ENCODE results near the gene CPNE9.

Gene CPNE9

DNA sequence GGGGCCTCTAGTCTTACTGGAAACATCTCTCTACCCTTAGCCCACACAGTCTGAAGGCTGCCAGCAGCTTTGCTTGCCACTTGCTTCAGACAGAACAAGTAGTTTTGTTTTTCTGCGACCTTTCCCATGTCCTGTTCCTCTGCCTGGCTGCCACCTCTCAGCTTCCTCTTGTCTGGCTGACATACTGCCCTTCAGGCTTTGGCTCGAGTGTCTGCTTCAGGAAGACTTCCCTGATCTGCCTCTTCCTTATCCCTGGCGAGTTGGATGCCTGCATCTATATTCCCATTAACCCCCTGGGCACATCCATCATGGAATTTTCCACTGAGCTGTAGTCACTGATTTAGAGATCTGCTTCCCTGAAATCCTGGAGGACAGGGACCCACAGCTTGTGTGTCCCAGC, 25.1 kb upstream of the CPNE9 start:
- no peaks in the 10 kb centered on the region for H3K27me3 ChIP-seq (ENCODE audit: control insufficient read depth, insufficient read depth, low read length)
- H3K4me1 ChIP-seq (ENCODE audit: control insufficient read depth, insufficient read depth, low read length): no peaks in the 10 kb centered on the region
- no peak overlapping the region for H3K4me3 ChIP-seq (ENCODE audit: low read depth, low read length)
- peaks cover 42% of the 10 kb centered on the region for H3K36me3 ChIP-seq (ENCODE audit: control insufficient read depth, insufficient read depth, low read length)
- no peaks in the 10 kb centered on the region for H3K9me3 ChIP-seq (ENCODE audit: control insufficient read depth, insufficient read depth, low read length)
- H3K9ac ChIP-seq (ENCODE audit: low read depth, low read length): no peak overlapping the region

DNA sequence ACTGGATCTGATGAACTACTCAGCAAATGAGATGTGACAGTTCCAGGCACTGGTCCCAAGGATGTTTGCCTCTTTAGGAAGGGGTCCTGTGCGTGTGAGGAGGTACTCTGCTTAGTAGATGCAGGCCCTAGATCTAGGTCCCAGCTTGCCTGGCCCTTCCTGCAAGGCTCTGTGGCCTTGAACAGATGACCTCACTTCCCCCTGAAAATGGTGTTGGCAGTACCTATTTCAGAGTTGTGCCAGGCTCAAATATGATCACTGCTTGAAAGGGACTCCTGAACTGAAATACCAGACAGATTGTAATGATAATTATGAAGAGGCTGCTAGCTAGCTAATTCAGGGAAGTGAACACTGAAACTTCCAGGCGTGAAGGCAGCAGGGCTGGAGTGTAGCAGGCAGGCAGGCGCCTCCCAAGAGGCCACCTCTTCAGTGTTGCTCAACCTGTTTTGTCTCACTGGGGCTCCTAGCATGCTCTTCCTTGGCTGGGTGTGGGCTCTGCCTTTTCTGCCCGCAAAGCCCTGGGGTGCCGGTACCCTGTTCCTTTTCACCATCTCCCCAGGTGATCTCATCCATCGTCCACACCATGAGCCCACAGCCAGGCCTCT, 24.1 kb upstream of the CPNE9 start:
- Histone ChIP-seq H3K36me3 (ENCODE audit: control insufficient read depth, insufficient read depth, low read length) (peaks cover 38% of the 10 kb centered on the region), H3K27me3 (ENCODE audit: control insufficient read depth, insufficient read depth, low read length) (no peaks in the 10 kb centered on the region), H3K4me1 (ENCODE audit: control insufficient read depth, insufficient read depth, low read length) (no peaks in the 10 kb centered on the region), H3K9me3 (ENCODE audit: control insufficient read depth, insufficient read depth, low read length) (no peaks in the 10 kb centered on the region), H3K9ac (ENCODE audit: low read depth, low read length) (no peak overlapping the region), H3K4me3 (ENCODE audit: low read depth, low read length) (no peak overlapping the region)

- Histone ChIP-seq H3K4me3 (ENCODE audit: low read depth, low read length) (no peak overlapping the region), H3K9me3 (ENCODE audit: control insufficient read depth, insufficient read depth, low read length) (no peaks in the 10 kb centered on the region), H3K9ac (ENCODE audit: low read depth, low read length) (peak overlapping the region; percentile 47), H3K27me3 (ENCODE audit: control insufficient read depth, insufficient read depth, low read length) (no peaks in the 10 kb centered on the region), H3K4me1 (ENCODE audit: control insufficient read depth, insufficient read depth, low read length) (no peaks in the 10 kb centered on the region), H3K36me3 (ENCODE audit: control insufficient read depth, insufficient read depth, low read length) (peaks cover 44% of the 10 kb centered on the region)
Measured at GRCh38 chr3:9681011-9681722, 22.5 kb upstream of the CPNE9 start.

DNA sequence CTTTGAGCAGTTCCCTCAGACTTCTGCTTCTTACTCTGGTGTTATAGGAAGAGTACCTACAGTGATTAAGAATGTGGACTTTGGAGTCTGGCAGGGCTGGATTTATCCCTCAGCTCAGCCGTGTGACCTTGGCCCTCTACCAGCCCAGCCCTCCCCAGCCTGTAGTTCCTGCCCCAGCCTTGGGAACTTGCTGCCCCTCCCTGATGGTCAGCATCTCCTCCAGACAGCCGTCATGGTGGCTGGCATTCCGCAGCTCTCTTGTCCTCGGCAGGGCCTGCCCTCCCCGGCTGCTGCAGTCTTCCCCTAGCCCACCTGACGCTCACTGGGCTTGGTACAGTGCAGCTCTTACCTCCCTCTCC, 21.9 kb upstream of the CPNE9 start:
- Histone ChIP-seq H3K9me3 (ENCODE audit: control insufficient read depth, insufficient read depth, low read length) (no peaks in the 10 kb centered on the region), H3K36me3 (ENCODE audit: control insufficient read depth, insufficient read depth, low read length) (peaks cover 47% of the 10 kb centered on the region), H3K27me3 (ENCODE audit: control insufficient read depth, insufficient read depth, low read length) (no peaks in the 10 kb centered on the region), H3K4me1 (ENCODE audit: control insufficient read depth, insufficient read depth, low read length) (no peaks in the 10 kb centered on the region), H3K4me3 (ENCODE audit: low read depth, low read length) (no peak overlapping the region), H3K9ac (ENCODE audit: low read depth, low read length) (peak overlapping the region; percentile 47)

DNA sequence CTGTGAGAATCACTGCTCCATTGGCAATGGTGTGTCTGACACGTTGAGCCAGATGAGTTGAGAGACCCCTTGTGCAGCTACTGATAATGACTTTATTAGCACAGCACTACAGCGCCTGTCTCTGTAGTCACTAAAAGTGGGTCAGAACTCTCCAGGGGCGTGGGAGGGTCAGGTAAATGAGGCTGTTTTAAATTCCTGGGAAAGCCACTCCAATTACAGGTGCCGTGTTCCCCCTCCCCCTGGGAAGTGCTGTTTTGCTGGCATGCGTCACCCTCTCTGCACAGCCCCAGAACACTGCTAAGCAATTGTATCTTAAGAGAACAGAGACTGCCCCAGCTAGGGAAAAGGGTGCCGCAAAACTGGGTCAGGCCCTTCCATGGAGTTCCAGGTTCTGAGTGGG, 21.5 kb upstream of the CPNE9 start:
- Histone ChIP-seq H3K4me3 (ENCODE audit: low read depth, low read length) (no peak overlapping the region), H3K27me3 (ENCODE audit: control insufficient read depth, insufficient read depth, low read length) (no peaks in the 10 kb centered on the region), H3K9me3 (ENCODE audit: control insufficient read depth, insufficient read depth, low read length) (no peaks in the 10 kb centered on the region), H3K4me1 (ENCODE audit: control insufficient read depth, insufficient read depth, low read length) (no peaks in the 10 kb centered on the region), H3K9ac (ENCODE audit: low read depth, low read length) (no peak overlapping the region), H3K36me3 (ENCODE audit: control insufficient read depth, insufficient read depth, low read length) (peaks cover 49% of the 10 kb centered on the region)

DNA sequence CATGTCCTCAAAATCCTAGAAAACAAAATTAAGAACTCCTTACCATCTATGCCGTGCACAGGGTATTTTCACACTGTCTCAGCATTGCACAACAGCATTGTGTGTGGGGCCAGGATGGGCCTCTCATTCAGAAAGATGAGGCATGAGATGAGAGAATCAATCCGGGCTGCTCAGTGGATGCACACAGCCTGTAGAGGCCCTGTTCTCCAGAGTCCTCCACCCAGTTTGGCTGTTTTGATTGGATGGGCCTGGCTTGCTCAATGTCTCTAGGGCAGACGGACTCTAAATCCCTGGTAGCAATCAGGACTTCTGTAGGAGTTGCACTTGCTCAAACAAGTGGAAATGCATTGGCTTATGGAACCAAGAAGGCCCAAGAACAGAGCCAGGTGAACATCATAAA, 20.2 kb upstream of the CPNE9 start:
- Histone ChIP-seq H3K9ac (ENCODE audit: low read depth, low read length) (no peak overlapping the region), H3K27me3 (ENCODE audit: control insufficient read depth, insufficient read depth, low read length) (no peaks in the 10 kb centered on the region), H3K36me3 (ENCODE audit: control insufficient read depth, insufficient read depth, low read length) (peaks cover 44% of the 10 kb centered on the region), H3K4me3 (ENCODE audit: low read depth, low read length) (no peak overlapping the region), H3K9me3 (ENCODE audit: control insufficient read depth, insufficient read depth, low read length) (no peaks in the 10 kb centered on the region), H3K4me1 (ENCODE audit: control insufficient read depth, insufficient read depth, low read length) (no peaks in the 10 kb centered on the region)

- Histone ChIP-seq H3K9me3 (ENCODE audit: control insufficient read depth, insufficient read depth, low read length) (no peaks in the 10 kb centered on the region), H3K36me3 (ENCODE audit: control insufficient read depth, insufficient read depth, low read length) (peaks cover 39% of the 10 kb centered on the region), H3K4me3 (ENCODE audit: low read depth, low read length) (no peak overlapping the region), H3K9ac (ENCODE audit: low read depth, low read length) (no peak overlapping the region), H3K4me1 (ENCODE audit: control insufficient read depth, insufficient read depth, low read length) (no peaks in the 10 kb centered on the region), H3K27me3 (ENCODE audit: control insufficient read depth, insufficient read depth, low read length) (no peaks in the 10 kb centered on the region)
Measured at GRCh38 chr3:9685216-9686049, 18.2 kb upstream of the CPNE9 start.

- H3K9me3 ChIP-seq (ENCODE audit: control insufficient read depth, insufficient read depth, low read length): no peaks in the 10 kb centered on the region
- H3K4me3 ChIP-seq (ENCODE audit: low read depth, low read length): no peak overlapping the region
- H3K27me3 ChIP-seq (ENCODE audit: control insufficient read depth, insufficient read depth, low read length): no peaks in the 10 kb centered on the region
- no peaks in the 10 kb centered on the region for H3K4me1 ChIP-seq (ENCODE audit: control insufficient read depth, insufficient read depth, low read length)
- no peak overlapping the region for H3K9ac ChIP-seq (ENCODE audit: low read depth, low read length)
- peaks cover 44% of the 10 kb centered on the region for H3K36me3 ChIP-seq (ENCODE audit: control insufficient read depth, insufficient read depth, low read length)
Measured at GRCh38 chr3:9686050-9686550, 17.5 kb upstream of the CPNE9 start.

DNA sequence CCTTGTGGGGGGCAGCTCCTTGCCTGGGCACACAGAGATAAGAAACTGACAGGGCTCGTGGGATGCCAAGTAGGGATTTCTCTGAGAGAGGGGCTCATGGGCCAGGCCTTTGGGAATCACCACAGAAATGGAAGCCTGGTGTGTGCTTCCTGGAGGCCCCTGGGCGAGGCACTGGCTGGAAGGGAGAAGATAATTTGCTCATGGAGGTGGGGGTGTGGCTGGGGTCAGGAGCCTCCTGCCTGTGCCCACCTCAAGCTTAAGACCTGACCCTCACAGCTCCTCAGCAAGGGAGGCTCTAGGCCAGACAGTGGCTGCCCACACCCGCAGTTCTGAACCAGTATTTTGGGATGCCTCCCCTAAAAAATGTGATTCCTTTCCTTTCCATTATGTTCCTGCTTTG, 16.9 kb upstream of the CPNE9 start:
- Histone ChIP-seq H3K4me3 (ENCODE audit: low read depth, low read length) (no peak overlapping the region), H3K9ac (ENCODE audit: low read depth, low read length) (no peak overlapping the region), H3K36me3 (ENCODE audit: control insufficient read depth, insufficient read depth, low read length) (peaks cover 45% of the 10 kb centered on the region), H3K27me3 (ENCODE audit: control insufficient read depth, insufficient read depth, low read length) (no peaks in the 10 kb centered on the region), H3K4me1 (ENCODE audit: control insufficient read depth, insufficient read depth, low read length) (no peaks in the 10 kb centered on the region), H3K9me3 (ENCODE audit: control insufficient read depth, insufficient read depth, low read length) (no peaks in the 10 kb centered on the region)

- Histone ChIP-seq H3K36me3 (ENCODE audit: control insufficient read depth, insufficient read depth, low read length) (peaks cover 48% of the 10 kb centered on the region), H3K4me1 (ENCODE audit: control insufficient read depth, insufficient read depth, low read length) (no peaks in the 10 kb centered on the region), H3K4me3 (ENCODE audit: low read depth, low read length) (no peak overlapping the region), H3K27me3 (ENCODE audit: control insufficient read depth, insufficient read depth, low read length) (no peaks in the 10 kb centered on the region), H3K9ac (ENCODE audit: low read depth, low read length) (no peak overlapping the region), H3K9me3 (ENCODE audit: control insufficient read depth, insufficient read depth, low read length) (no peaks in the 10 kb centered on the region)
Measured at GRCh38 chr3:9687514-9687913, 16.1 kb upstream of the CPNE9 start.

GRCh38 chr3:9688961-9689360, 14.7 kb upstream of the CPNE9 start:
- H3K4me3 ChIP-seq (ENCODE audit: low read depth, low read length): no peak overlapping the region
- H3K4me1 ChIP-seq (ENCODE audit: control insufficient read depth, insufficient read depth, low read length): no peaks in the 10 kb centered on the region
- H3K27me3 ChIP-seq (ENCODE audit: control insufficient read depth, insufficient read depth, low read length): no peaks in the 10 kb centered on the region
- H3K9me3 ChIP-seq (ENCODE audit: control insufficient read depth, insufficient read depth, low read length): no peaks in the 10 kb centered on the region
- H3K9ac ChIP-seq (ENCODE audit: low read depth, low read length): no peak overlapping the region
- H3K36me3 ChIP-seq (ENCODE audit: control insufficient read depth, insufficient read depth, low read length): peaks cover 41% of the 10 kb centered on the region

GRCh38 chr3:9689757-9690156, 13.9 kb upstream of the CPNE9 start:
- H3K4me3 ChIP-seq (ENCODE audit: low read depth, low read length): no peak overlapping the region
- no peaks in the 10 kb centered on the region for H3K4me1 ChIP-seq (ENCODE audit: control insufficient read depth, insufficient read depth, low read length)
- H3K27me3 ChIP-seq (ENCODE audit: control insufficient read depth, insufficient read depth, low read length): no peaks in the 10 kb centered on the region
- H3K36me3 ChIP-seq (ENCODE audit: control insufficient read depth, insufficient read depth, low read length): peaks cover 38% of the 10 kb centered on the region
- no peak overlapping the region for H3K9ac ChIP-seq (ENCODE audit: low read depth, low read length)
- no peaks in the 10 kb centered on the region for H3K9me3 ChIP-seq (ENCODE audit: control insufficient read depth, insufficient read depth, low read length)
